GM12892 (cell line): ENCODE results near the gene CNOT10.

Experiments used
- POLR2A ChIP-seq: IDR thresholded peaks from 2 replicates; pipeline ENCODE4 v1.6.1; 2011; ENCODE audit warnings: low read depth, low read length, control low read depth
- POLR2AphosphoS5 ChIP-seq: IDR thresholded peaks from 2 replicates; pipeline ENCODE4 v1.6.1; 2011; ENCODE audit warnings: low read depth, low read length, control low read depth

GRCh38 chr3:32815841-32816438 lies 131.0 kb downstream of the CNOT10 start:
- TF ChIP-seq POLR2A = no peak
- no peak for TF ChIP-seq POLR2AphosphoS5
